Measurements from ENCODE around the gene CDC42BPB.
"Not testable (repeated sequence)": the region's sequence is repeated elsewhere in the genome, so short reads cannot be mapped to it uniquely, and the experiment has no call there.

CDC42BPB gene

GRCh38 chr14:103073367-103073875 lies 16.1 kb upstream of the CDC42BPB start:
- no peak for DNase-seq (ENCODE audit: low spot score)

GRCh38 chr14:103072595-103073366 lies 15.4 kb upstream of the CDC42BPB start:
- no peak for DNase-seq (ENCODE audit: low spot score)

GRCh38 chr14:103071544-103072251 lies 14.3 kb upstream of the CDC42BPB start:
- no peak for DNase-seq (ENCODE audit: low spot score)

DNA sequence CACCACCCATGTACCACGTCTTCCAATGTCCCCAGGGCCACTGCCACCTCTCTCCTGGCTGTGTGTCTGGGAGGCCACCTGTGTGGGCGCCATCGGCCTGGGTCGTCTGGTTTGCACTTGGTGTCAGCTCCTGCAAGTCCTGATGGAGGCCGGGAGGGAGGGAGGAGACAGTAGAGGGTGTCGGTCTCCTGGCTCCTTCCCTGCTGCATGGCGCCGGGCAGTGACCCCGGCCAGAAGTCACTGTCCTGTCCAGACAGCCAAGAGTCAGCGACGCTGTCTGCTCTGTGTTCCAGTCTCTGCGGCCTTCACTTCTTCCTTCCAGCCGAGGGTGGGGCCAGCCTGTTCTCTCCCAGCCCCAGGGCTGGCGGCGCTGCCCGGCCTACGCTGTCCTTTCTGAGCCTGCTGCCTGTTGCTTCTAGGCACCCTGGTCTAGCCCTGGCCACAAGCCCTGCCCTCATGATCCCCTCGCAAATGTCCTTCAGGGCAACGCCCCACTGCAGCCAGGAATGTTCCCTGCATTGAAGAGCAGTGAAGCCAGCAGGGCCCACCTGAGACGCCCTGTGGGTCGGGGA lies 13.7 kb upstream of the CDC42BPB start:
- DNase-seq (ENCODE audit: low spot score): no peak

DNA sequence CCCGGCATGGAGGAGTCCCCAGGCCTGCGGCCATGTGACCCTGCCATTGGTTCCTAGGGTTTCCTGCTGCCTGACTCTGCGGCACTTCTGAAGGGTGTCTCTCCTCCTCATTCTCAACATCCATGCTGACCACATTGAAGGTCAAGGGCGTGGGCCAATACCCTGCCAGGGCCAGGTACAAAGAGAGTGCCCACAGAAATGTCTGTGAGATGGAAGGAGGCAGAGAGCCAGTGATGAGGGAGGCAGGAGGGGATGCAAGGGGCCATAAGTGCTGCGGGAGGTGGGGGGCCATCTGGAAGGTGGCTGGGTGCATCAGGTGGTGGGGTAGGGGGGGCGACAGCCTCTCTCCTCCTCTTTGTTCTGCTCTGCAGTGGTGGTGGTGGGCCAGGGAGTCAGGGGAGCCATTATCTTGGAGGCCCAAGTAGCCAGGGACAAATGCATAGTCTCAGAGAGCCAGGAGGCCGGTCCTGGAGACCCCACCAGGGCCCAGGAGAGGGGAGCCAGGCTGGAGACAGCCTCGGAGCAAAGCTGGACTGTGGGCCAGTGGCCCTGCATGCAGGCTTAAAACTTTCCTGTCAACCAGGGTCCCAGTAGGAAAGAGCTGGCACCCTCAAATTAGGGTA lies 13.0 kb upstream of the CDC42BPB start:
- no peak for DNase-seq (ENCODE audit: low spot score)

GRCh38 chr14:103068351-103069073 lies 11.2 kb upstream of the CDC42BPB start:
- DNase-seq (ENCODE audit: low spot score): no peak

DNA sequence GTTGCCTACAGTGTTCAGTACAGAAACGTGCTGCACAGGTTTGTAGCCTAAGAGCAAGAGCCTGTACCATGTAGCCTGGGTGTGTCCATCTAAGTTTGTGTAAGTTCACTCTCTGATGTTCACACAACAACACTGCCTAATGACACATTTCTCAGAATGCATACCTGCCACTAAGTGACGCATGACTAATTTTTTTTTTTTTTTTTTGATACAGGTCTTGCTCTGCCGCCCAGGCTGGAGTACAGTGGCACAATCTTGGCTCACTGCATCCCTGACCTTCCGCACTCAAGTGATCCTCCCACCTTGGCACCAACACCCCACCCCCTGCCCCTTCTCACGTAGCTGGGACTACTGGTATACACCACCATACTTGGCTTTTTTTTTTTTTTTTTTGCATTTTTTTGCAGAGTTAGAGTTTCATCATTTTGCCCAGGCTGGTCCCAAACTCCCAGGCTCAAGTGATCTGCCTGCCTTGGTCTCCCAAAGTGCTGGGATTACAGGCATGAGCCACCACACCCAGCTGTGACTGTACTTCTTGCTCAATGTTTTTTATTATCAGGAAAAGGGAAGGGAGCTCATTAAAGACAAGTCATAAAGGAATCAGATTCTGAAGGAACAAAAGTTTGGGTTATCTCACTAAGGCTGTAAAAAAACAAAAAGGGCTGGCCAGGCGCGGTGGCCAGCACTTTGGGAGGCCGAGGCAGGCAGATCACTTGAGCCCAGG lies 10.0 kb upstream of the CDC42BPB start:
- no peak for DNase-seq (ENCODE audit: low spot score)

GRCh38 chr14:103066399-103066798 lies 9.1 kb upstream of the CDC42BPB start:
- DNase-seq (ENCODE audit: low spot score): no peak

- DNase-seq (ENCODE audit: low spot score): no peak
Observed at GRCh38 chr14:103065861-103066260, 8.5 kb upstream of the CDC42BPB start.

DNA sequence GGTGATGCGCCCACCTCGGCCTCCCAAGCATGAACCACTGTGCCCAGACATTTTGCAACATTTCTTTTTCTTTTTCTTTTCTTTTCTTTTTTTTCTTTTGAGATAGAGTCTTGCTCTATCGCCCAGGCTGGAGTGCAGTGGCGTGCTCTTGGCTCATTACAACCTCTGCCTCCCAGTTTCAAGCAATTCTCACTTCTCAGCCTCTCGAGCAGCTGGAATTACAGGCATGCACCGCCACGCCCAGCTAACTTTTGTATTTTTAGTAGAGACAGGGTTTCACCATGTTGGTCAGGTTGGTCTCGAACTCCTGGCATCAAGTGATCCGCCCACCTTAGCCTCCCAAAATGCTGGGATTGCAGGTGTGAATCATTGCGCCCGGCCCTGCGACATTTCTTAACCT lies 7.6 kb upstream of the CDC42BPB start:
- DNase-seq (ENCODE audit: low spot score): no peak

DNA sequence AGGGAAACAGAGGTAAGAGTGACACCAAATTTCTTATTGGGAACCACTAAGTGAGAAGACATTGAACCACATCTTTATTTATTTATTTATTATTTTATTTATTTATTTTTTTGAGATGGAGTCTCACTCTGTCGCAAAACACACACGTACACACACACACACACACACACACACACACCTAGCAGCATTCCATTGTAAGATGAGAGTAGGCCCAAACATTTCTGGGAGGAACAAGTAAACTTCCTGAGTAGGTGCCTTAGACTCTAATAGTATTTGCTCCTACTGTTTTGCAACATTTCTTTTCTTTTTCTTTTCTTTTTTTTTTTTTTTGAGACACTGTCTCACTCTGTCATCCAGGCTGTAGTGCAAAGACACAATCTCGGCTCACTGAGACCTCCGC lies 7.1 kb upstream of the CDC42BPB start:
- DNase-seq (ENCODE audit: low spot score): no peak

GRCh38 chr14:103061482-103061976 lies 4.2 kb upstream of the CDC42BPB start:
- DNase-seq (ENCODE audit: low spot score): no peak

DNA sequence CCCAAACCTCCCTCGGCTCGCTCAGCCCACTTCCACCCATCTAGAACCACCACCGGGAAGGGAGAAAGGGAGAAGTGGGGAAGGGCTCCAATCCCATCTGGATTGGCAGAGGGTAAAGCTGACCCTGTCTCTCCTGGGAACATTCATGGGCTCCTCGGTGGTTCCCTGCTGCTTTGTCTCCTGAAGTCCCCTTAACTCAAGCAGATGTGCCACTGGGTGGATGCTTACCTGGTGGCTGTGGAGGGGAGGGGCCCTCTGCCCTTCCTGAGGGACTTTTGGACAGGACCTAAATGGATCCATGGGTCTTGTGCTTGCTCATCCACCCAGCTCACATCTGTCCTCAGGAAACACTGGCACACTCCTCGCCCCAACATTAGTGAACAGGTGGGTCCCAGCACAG lies 2.2 kb upstream of the CDC42BPB start:
- no peak for DNase-seq (ENCODE audit: low spot score)

- no peak for DNase-seq (ENCODE audit: low spot score)
Observed at GRCh38 chr14:103058164-103059055, 1.1 kb upstream of the CDC42BPB start.

DNA sequence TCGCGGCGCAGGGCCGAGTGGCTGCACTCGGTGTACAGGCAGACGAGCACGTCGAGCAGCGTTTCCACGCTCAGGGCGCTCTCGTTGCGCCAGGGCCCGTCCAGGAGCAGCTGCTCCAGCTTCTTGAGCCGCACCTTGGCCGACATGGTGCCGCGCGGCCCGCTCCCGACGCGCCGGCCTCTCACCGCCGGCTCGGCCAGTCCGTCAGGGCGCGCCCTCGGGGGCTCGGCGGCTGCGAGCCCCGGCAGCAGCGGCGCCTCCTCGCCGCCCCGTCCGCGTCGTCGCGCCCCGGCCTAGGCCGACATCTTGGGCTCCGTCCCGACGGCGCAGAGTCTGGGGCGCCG lies 349 bp downstream of the CDC42BPB start:
- no peak for DNase-seq (ENCODE audit: low spot score)

DNA sequence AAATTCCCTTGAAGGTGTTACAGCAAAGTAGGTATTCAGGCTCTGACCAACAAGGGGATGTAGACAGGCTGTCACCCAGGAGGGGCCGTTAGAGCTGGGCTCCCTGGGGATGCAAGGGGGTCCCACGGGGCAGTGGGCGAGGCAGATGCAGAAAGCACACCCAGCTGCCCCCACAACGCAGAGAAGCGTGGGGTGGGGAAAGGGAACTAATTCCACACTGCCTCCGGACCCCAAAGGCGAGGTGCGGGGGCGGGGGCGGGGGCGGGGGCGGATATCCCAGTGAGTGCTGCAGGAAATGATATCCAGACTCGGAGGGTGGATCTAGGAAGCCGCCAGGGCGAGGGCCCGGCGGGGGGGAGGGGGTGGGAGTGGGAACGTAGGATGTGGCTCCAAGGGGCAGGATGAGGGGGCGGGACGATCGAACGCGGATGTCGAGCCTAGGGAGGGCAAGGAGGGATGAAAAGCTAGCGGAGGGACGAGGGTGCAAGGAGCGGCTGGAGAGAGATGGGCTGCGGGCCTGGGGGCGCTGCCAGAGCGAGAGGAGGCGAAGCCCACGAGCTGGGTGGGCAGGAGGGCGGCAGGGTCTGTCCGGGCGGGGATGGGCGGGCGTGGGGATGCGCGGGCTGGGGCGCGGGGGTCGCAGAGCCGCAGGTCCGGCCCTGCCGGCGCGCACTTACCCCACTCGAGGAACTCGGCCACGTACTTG lies 874 bp downstream of the CDC42BPB start:
- no peak for DNase-seq (ENCODE audit: low spot score)

DNA sequence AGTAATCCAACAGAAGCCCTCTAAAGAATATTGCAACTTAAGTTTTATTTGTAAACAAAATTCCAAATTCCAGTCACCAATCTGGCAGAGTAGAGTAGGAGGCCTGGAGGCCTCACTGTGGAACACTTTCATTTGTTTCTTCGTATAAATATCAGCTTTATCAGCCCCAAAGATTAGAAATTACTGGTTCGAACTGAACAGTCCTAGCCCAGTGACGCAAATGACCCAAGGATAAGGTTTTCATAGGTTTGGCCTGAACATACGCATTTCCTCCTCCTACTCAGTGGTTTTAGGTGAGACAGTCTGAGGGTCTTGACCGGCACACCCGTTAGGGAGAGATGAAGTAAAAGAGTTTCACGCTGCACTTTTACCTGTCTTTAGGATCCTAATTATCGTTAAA lies 1.7 kb downstream of the CDC42BPB start:
- DNase-seq (ENCODE audit: low spot score): no peak

DNA sequence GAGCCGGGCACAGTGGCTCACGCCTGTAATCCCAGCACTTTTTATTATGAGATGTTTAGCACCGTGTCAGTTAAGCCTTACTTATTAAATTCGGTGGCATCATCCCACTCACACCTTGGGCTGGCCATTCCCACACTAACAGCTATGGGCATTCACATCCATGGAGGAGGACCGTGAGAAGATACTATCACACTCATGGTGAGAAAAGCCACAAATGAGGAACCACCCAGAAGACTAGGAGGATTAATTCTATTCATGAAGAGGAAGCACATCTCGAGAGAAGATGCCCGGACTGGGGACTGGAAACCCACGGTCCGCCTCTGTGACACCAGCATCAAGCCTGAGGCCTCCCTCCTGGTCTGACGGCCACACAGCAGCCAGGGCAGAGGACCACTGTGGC lies 4.9 kb downstream of the CDC42BPB start:
- DNase-seq (ENCODE audit: low spot score): no peak

- DNase-seq (ENCODE audit: low spot score): no peak
Observed at GRCh38 chr14:103050935-103051334, 6.4 kb downstream of the CDC42BPB start.

DNA sequence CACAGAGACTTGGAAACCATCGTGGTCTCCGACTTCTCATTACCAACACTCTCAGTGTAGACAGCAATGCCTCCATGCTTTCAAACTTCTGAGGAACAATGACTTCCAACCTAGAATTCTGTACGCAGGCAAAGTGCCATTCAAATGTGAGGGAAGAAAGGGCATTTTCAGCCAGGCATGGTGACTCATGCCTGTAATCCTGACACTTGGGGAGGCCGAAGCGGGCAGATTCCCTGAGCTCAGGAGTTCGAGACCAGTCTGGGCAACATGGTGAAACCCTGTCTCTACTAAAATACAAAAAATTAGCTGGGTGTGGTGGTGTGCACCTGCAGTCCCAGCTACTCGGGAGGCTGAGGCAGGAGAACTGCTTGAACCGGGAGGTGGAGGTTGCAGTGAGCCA lies 9.9 kb downstream of the CDC42BPB start:
- DNase-seq (ENCODE audit: low spot score): not testable (repeated sequence)

Measured in CD4-positive, alpha-beta T cell treated with Interleukin-2 at 100 ng/mL for 4 hours (primary cell).